K562 (cell line): Measurements from ENCODE around the gene SLC49A3. TPM values are rescaled to one million over a fixed set of nuclear protein-coding genes. Genes with fewer than 3 reads are reported as not detected.

ENCODE experiments used
- ARHGAP35 ChIP-seq: fragments of 450-650 bp; IDR thresholded peaks from 2 replicates; pipeline ENCODE4 v1.6.1; 2018; ENCODE audit not compliant: partially characterized antibody
- HDAC6 ChIP-seq: IDR thresholded peaks from 2 replicates; pipeline ENCODE4 v1.6.1; 2012; ENCODE audit warnings: low read depth, mild to moderate bottlenecking, control low read depth, inconsistent platforms, low read length, moderate library complexity
- HINFP ChIP-seq: fragments of 450-650 bp; conservative IDR thresholded peaks from 2 replicates; pipeline ENCODE4 v1.6.1; 2016; ENCODE audit warnings: missing genetic modification characterization, low read depth, mild to moderate bottlenecking, control low read depth, missing compliant biosample characterization
- IRF2 ChIP-seq: sonication (generic); formaldehyde crosslinking; IDR thresholded peaks from 2 replicates; pipeline ENCODE4 v1.8.1; 2022; ENCODE audit warnings: mild to moderate bottlenecking, missing genetic modification reagents
- KDM5B ChIP-seq: fragments of 200-600 bp; sonication (generic); IDR thresholded peaks from 2 replicates; pipeline ENCODE4 v1.6.1; 2012; ENCODE audit warnings: low read depth, mild to moderate bottlenecking, moderate library complexity, low read length, control low read depth, inconsistent platforms; ENCODE audit not compliant: insufficient replicate concordance
- MTF1 ChIP-seq: fragments of 250-450 bp; sonication (Bioruptor Pico); IDR thresholded peaks from 2 replicates; pipeline ENCODE4 v1.9.0; 2021; ENCODE audit warnings: moderate library complexity, mild to moderate bottlenecking, inconsistent platforms, borderline replicate concordance
- NELFE ChIP-seq: IDR thresholded peaks from 2 replicates; pipeline ENCODE4 v1.6.1; 2011; ENCODE audit warnings: mild to moderate bottlenecking; ENCODE audit not compliant: insufficient read depth, insufficient read length
- RBFOX2 ChIP-seq: fragments of 200-400 bp; formaldehyde crosslinking; IDR thresholded peaks from 2 replicates; pipeline ENCODE4 v1.6.1; 2017; ENCODE audit warnings: low read depth, mild to moderate bottlenecking, low read length, moderate library complexity
- SLC30A9 ChIP-seq: fragments of 250-450 bp; sonication (Bioruptor Pico); IDR thresholded peaks from 2 replicates; pipeline ENCODE4 v1.8.0; 2022; ENCODE audit warnings: mild to moderate bottlenecking, moderate library complexity
- TFE3 ChIP-seq: fragments of 450-650 bp; formaldehyde crosslinking; IDR thresholded peaks from 2 replicates; pipeline ENCODE4 v1.4.0; 2020; ENCODE audit warnings: mild to moderate bottlenecking, mixed read lengths
- XRCC4 ChIP-seq: IDR thresholded peaks from one replicate; pipeline ENCODE4 v1.6.1; 2011; ENCODE audit not compliant: insufficient read depth, insufficient read length; ENCODE audit errors: extremely low read depth
- XRCC5 ChIP-seq: fragments of 200-400 bp; formaldehyde crosslinking; IDR thresholded peaks from 2 replicates; pipeline ENCODE4 v1.6.1; 2017; ENCODE audit warnings: low read depth, mild to moderate bottlenecking, low read length
- ZNF589 ChIP-seq: fragments of 200-800 bp; sonication (Bioruptor generic); IDR thresholded peaks from 2 replicates; pipeline ENCODE4 v1.6.1; 2016; ENCODE audit warnings: low read depth, missing genetic modification characterization, missing compliant biosample characterization
- ZNF778 ChIP-seq: fragments of 450-650 bp; formaldehyde crosslinking; IDR thresholded peaks from 2 replicates; pipeline ENCODE4 v1.4.0; 2020; ENCODE audit warnings: mild to moderate bottlenecking, moderate library complexity
- polyA plus RNA-seq, 8 experiments: library from polyadenylated mRNA; depleted of rRNA in 4 of 8; stranded (reverse) in 5 of 8; unstranded in 3 of 8; fragments of >200 nt; fragmentation: Nextera tagmentation in 2 of 8; fragmentation: Illumina TruSeq in 1 of 8; extraction: Ambion mirVana in 2 of 8; extraction: Trizol in 1 of 8; gene quantifications; 2 replicates each; pipeline versions ENCODE4 v1.2.1 to v1.2.3, GENCODE V29; 2011 to 2014; ENCODE audit warnings: inconsistent platforms in 1 of 8, missing spikeins in 1 of 8
- total RNA-seq, 7 experiments: library from RNA; depleted of rRNA in 6 of 7; stranded (reverse); fragments of >200 nt in 6 of 7; fragmentation: Illumina TruSeq in 2 of 7; extraction: Trizol in 2 of 7; gene quantifications; 2 replicates each; pipeline versions ENCODE4 v1.2.1 to v1.2.3, GENCODE V29; 2011 to 2021; ENCODE audit warnings: low replicate concordance in 1 of 7
- TF ChIP-seq, protein P1 (sequence below): sonication (generic); formaldehyde crosslinking; IDR thresholded peaks from 2 replicates; pipeline ENCODE4 v1.8.1; 2023; ENCODE audit warnings: mild to moderate bottlenecking, missing genetic modification reagents
- TF ChIP-seq, protein P2 (sequence below): fragments of 450-650 bp; IDR thresholded peaks from 2 replicates; pipeline ENCODE4 v1.7.1; 2018; ENCODE audit warnings: mild to moderate bottlenecking, low read depth; ENCODE audit not compliant: partially characterized antibody

Gene SLC49A3
- total and polyA plus RNA-seq, 9 of the 15 experiments (the other 6 are each of a cell fraction or from before 2014, with no cell fraction given) = 0.24 to 0.41 TPM; not detected in 7

DNA sequence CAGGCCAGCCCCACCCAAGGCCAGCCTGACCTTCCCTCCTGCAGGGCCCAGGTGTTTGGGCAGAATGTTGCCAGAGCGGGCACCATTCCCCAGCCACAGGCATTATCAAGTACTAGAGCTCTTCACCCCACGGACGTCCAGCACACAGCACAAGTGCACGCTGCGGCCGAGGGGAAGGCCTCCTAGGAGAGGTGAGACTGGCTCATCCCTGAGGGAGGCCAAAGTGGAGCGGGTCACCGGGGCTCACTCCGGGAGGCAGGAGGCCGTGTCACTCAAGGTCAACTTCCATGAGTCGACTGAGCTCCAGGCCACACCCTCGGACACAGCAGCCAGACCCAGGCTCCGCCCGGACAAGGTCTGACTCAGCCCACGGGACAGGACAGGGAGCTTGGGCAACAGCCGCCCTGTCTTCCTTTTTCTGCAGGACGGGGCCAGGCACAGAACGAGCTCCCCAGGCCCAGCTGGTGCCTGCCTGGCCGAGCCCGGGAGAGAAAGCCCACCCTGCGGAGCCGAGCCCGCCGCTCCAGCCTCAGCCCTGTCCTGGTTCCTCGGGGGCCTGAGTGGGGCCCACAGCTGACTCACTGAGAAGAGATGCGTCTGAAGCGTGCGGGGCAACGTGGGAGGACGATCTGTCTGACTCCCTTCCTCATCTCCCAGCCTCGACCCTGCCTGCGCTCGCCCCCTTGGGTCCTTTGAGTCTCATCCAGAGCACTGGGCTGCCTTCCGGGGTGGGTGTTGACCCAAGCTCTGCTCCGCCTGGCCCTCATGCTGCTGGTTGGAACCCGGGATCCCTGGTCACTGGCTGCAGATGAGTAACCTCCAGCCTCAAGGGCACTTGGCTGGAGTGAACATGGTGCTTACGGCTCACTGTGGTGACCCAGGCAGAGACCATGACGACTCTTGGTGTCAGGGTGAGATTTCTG, 1.6 kb downstream of the SLC49A3 start (continued):
- TF ChIP-seq, protein P1, sequence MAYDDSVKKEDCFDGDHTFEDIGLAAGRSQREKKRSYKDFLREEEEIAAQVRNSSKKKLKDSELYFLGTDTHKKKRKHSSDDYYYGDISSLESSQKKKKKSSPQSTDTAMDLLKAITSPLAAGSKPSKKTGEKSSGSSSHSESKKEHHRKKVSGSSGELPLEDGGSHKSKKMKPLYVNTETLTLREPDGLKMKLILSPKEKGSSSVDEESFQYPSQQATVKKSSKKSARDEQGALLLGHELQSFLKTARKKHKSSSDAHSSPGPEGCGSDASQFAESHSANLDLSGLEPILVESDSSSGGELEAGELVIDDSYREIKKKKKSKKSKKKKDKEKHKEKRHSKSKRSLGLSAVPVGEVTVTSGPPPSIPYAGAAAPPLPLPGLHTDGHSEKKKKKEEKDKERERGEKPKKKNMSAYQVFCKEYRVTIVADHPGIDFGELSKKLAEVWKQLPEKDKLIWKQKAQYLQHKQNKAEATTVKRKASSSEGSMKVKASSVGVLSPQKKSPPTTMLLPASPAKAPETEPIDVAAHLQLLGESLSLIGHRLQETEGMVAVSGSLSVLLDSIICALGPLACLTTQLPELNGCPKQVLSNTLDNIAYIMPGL (CRISPR knock-in tag) = no peak
- no peak for TF ChIP-seq SLC30A9 (CRISPR knock-in tag)
- TF ChIP-seq, protein P2, sequence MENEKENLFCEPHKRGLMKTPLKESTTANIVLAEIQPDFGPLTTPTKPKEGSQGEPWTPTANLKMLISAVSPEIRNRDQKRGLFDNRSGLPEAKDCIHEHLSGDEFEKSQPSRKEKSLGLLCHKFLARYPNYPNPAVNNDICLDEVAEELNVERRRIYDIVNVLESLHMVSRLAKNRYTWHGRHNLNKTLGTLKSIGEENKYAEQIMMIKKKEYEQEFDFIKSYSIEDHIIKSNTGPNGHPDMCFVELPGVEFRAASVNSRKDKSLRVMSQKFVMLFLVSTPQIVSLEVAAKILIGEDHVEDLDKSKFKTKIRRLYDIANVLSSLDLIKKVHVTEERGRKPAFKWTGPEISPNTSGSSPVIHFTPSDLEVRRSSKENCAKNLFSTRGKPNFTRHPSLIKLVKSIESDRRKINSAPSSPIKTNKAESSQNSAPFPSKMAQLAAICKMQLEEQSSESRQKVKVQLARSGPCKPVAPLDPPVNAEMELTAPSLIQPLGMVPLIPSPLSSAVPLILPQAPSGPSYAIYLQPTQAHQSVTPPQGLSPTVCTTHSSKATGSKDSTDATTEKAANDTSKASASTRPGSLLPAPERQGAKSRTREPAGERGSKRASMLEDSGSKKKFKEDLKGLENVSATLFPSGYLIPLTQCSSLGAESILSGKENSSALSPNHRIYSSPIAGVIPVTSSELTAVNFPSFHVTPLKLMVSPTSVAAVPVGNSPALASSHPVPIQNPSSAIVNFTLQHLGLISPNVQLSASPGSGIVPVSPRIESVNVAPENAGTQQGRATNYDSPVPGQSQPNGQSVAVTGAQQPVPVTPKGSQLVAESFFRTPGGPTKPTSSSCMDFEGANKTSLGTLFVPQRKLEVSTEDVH = no peak
- no peak for TF ChIP-seq TFE3 (CRISPR knock-in tag)
- no peak for TF ChIP-seq HINFP
- no peak for TF ChIP-seq XRCC5
- peak; percentile 89 for TF ChIP-seq RBFOX2
- TF ChIP-seq NELFE = no peak
- TF ChIP-seq IRF2 (CRISPR knock-in tag) = no peak
- TF ChIP-seq HDAC6 = no peak
- peak; percentile 71 for TF ChIP-seq KDM5B
- no peak for TF ChIP-seq XRCC4
- TF ChIP-seq ZNF589 (CRISPR knock-in tag) = no peak
- no peak for TF ChIP-seq ZNF778
- no peak for TF ChIP-seq ARHGAP35
- TF ChIP-seq MTF1 = no peak
